Measurements from ENCODE around the gene MASP1.

DNA sequence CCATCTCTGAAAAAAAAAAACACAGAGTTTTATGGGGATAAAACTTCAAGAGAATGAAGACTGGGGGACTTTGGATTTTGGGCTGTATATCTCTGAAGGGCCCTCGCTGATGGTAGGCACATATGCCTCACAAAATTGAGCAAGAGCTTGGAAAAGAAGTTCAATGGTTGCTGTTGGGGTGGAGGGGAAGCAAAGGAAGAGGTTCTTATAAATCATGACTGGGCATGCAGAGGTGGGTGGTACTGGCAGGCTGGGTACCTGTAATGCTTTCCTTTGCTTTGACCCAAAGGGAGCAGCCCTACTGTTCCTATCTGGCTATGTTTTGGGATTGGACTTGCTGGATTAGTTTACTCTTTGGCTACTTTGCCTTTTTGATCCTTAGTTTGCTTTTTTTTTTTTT is 100.3 kb downstream of the MASP1 start:
- no peak for TF ChIP-seq POLR2A (IDR thresholded peaks at IDR 0.05; ENCODE audit: low read depth, low read length)
- TF ChIP-seq MAZ (IDR thresholded peaks at IDR 0.05; ENCODE audit: borderline replicate concordance, low read depth, low read length): no peak
- TF ChIP-seq, protein P1, sequence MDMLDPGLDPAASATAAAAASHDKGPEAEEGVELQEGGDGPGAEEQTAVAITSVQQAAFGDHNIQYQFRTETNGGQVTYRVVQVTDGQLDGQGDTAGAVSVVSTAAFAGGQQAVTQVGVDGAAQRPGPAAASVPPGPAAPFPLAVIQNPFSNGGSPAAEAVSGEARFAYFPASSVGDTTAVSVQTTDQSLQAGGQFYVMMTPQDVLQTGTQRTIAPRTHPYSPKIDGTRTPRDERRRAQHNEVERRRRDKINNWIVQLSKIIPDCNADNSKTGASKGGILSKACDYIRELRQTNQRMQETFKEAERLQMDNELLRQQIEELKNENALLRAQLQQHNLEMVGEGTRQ (IDR thresholded peaks at IDR 0.05; ENCODE audit: low read depth, low read length): no peak
- TF ChIP-seq, protein P2, sequence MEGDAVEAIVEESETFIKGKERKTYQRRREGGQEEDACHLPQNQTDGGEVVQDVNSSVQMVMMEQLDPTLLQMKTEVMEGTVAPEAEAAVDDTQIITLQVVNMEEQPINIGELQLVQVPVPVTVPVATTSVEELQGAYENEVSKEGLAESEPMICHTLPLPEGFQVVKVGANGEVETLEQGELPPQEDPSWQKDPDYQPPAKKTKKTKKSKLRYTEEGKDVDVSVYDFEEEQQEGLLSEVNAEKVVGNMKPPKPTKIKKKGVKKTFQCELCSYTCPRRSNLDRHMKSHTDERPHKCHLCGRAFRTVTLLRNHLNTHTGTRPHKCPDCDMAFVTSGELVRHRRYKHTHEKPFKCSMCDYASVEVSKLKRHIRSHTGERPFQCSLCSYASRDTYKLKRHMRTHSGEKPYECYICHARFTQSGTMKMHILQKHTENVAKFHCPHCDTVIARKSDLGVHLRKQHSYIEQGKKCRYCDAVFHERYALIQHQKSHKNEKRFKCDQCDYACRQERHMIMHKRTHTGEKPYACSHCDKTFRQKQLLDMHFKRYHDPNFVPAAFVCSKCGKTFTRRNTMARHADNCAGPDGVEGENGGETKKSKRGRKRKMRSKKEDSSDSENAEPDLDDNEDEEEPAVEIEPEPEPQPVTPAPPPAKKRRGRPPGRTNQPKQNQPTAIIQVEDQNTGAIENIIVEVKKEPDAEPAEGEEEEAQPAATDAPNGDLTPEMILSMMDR (conservative IDR thresholded peaks at IDR 0.05; ENCODE audit: low read depth, low read length): no peak
- TF ChIP-seq MXI1 (IDR thresholded peaks at IDR 0.05; ENCODE audit: borderline replicate concordance, low read depth, low read length): no peak

Data from IMR-90 (cell line).